HepG2 (cell line): ENCODE measurements around the gene CAMKMT. TPM values are rescaled to one million over a fixed set of nuclear protein-coding genes. Genes with fewer than 3 reads are reported as not detected.

ENCODE experiments used
- ATAC-seq: fragments of 200-7000 bp; cut with Tn5 transposase; 3 replicates; pipeline ENCODE4 v1.9.1; 2020; ENCODE audit warnings: mild to moderate bottlenecking, moderate library complexity
- BruUV-seq: library from RNA; stranded (reverse); fragments of 400-500 nt; replicated peaks from 2 replicates; lab custom pipeline; 2021; lab: Mats Ljungman, UMichigan
- CTCF ChIA-PET: fragments of 300-600 bp; formaldehyde crosslinking; extraction: SDS; loops from one replicate; lab custom pipeline; 2021; ENCODE audit warnings: low total read pairs, inconsistent platforms, low intra/inter-chr PET ratio; lab: Yijun Ruan, JAX
- POLR2A ChIA-PET: fragments of 350-600 bp; sonication (Branson Sonifier 250); formaldehyde crosslinking; loops from one replicate; lab custom pipeline; 2020; ENCODE audit warnings: antibody characterized with exemption, inconsistent platforms; lab: Yijun Ruan, JAX
- DNase-seq: peaks from one replicate; pipeline ENCODE4 v3.0.0-alpha.2; 2015; ENCODE audit warnings: low spot score
- FAIRE-seq: peaks from 3 replicates; lab custom pipeline; 2011; peaks lifted over from hg19 to GRCh38; lab: Jason Lieb, UNC
- H2AFZ ChIP-seq: one replicate; pipeline ENCODE4 v1.6.1; 2011; ENCODE audit warnings: low read length, inconsistent platforms
- H3K27ac ChIP-seq: fragments of 300-600 bp; 3 replicates; pipeline ENCODE4 v1.8.0; 2011; ENCODE audit warnings: mixed run types, mild to moderate bottlenecking, mixed read lengths, low read length, inconsistent platforms; ENCODE audit not compliant: insufficient read depth; ENCODE audit errors: extremely low read length
- H3K27me3 ChIP-seq, 2 experiments: fragments of 200-600 bp in 1 of 2; 2 replicates in 1 of 2; 3 replicates in 1 of 2; pipeline versions ENCODE4 v1.6.0 to v1.8.0; 2011; ENCODE audit warnings: low read length in 2 of 2, mild to moderate bottlenecking in 2 of 2, moderate library complexity in 2 of 2, inconsistent platforms in 1 of 2; ENCODE audit not compliant: insufficient read depth in 2 of 2, control insufficient read depth in 1 of 2
- H3K36me3 ChIP-seq, 2 experiments: fragments of 200-600 bp in 1 of 2; replicated peaks in 1 of 2; 2 replicates in 1 of 2; 3 replicates in 1 of 2; pipeline versions ENCODE4 v1.5.1 to v1.8.0; 2011; ENCODE audit warnings: low read length in 2 of 2, inconsistent platforms in 1 of 2; ENCODE audit not compliant: insufficient read depth in 2 of 2, control insufficient read depth in 1 of 2
- H3K4me1 ChIP-seq: 2 replicates; pipeline ENCODE4 v1.5.1; 2012; ENCODE audit warnings: low read length, inconsistent platforms; ENCODE audit not compliant: insufficient read depth
- H3K4me2 ChIP-seq: 2 replicates; pipeline ENCODE4 v1.6.0; 2011; ENCODE audit warnings: low read depth, low read length, inconsistent platforms
- H3K4me3 ChIP-seq, 3 experiments: fragments of 200-600 bp in 1 of 3; sonication (generic), shearing (Covaris generic) in 1 of 3; replicated peaks in 1 of 3; 2 replicates each; pipeline ENCODE4 v1.5.1; 2011 to 2016; ENCODE audit warnings: low read length in 3 of 3, inconsistent platforms in 2 of 3, low read depth in 2 of 3, mild to moderate bottlenecking in 2 of 3, control low read depth in 1 of 3, mixed read lengths in 1 of 3; ENCODE audit not compliant: insufficient read depth in 1 of 3
- H3K79me2 ChIP-seq: one replicate; pipeline ENCODE4 v1.6.1; 2011; ENCODE audit warnings: low read length, inconsistent platforms; ENCODE audit not compliant: insufficient read depth
- H3K9ac ChIP-seq: 2 replicates; pipeline ENCODE4 v1.6.0; 2011; ENCODE audit warnings: mild to moderate bottlenecking, low read depth, low read length, inconsistent platforms; ENCODE audit not compliant: insufficient read depth
- H3K9me3 ChIP-seq: 2 replicates; pipeline ENCODE4 v1.5.1; 2012; ENCODE audit warnings: mild to moderate bottlenecking, low read length
- H4K20me1 ChIP-seq: 2 replicates; pipeline ENCODE4 v1.6.0; 2011; ENCODE audit warnings: inconsistent platforms, mild to moderate bottlenecking, low read length, moderate library complexity; ENCODE audit not compliant: insufficient read depth
- KLF11 ChIP-seq: IDR thresholded peaks from 2 replicates; pipeline ENCODE4 v1.6.1; 2016; ENCODE audit warnings: missing compliant biosample characterization
- RFXANK ChIP-seq: IDR thresholded peaks from 2 replicates; pipeline ENCODE4 v1.6.1; 2016
- SIX1 ChIP-seq: sonication (generic); formaldehyde crosslinking; IDR thresholded peaks from 2 replicates; pipeline ENCODE4 v1.4.0; 2020; ENCODE audit warnings: missing genetic modification reagents, borderline replicate concordance
- WGBS: methylation state at CpG from one replicate; pipeline ENCODE4 v1.1.6; 2017; ENCODE audit warnings: low lambda C conversion rate; 5-methylcytosine and 5-hydroxymethylcytosine counted together
- in situ Hi-C: cut with HindIII; loops from 2 replicates; pipeline ENCODE4 v1.10.0; 2017; ENCODE audit warnings: low pct_unique_long_range_greater_than_20kb; ENCODE audit not compliant: extremely low pct_ligation_motif_present
- intact Hi-C: fragments of 100-400 bp; cut with micrococcal nuclease; formaldehyde crosslinking; loops from one replicate; pipeline ENCODE4 v1.10.0; 2022; ENCODE audit not compliant: unreplicated experiment
- polyA plus RNA-seq, 8 experiments: library from polyadenylated mRNA; depleted of rRNA in 3 of 8; stranded (reverse) in 7 of 8; unstranded in 1 of 8; fragments of >200 nt; fragmentation: Illumina TruSeq in 4 of 8; extraction: Trizol in 4 of 8; gene quantifications; 2 replicates each; pipeline versions ENCODE4 v1.2.1 to v1.2.3, GENCODE V29; 2011 to 2016; ENCODE audit warnings: low read depth in 4 of 8, missing spikeins in 1 of 8, mixed read lengths in 1 of 8; ENCODE audit not compliant: insufficient read depth in 1 of 8
- total RNA-seq, 5 experiments: library from RNA; depleted of rRNA; stranded (reverse); fragments of >200 nt; fragmentation: Illumina TruSeq; extraction: Trizol; gene quantifications; 2 replicates each; pipeline ENCODE4 v1.2.3, GENCODE V29; 2016; ENCODE audit warnings: low read depth in 1 of 5
- TF ChIP-seq, protein P1 (sequence below): sonication (generic); formaldehyde crosslinking; IDR thresholded peaks from 2 replicates; pipeline ENCODE4 v1.4.0; 2020; ENCODE audit warnings: missing genetic modification reagents

The CAMKMT gene
- total and polyA plus RNA-seq, 2 of the 13 experiments (the other 11 are each of a cell fraction or from before 2014, with no cell fraction given) = 6.9 to 20.8 TPM

DNA sequence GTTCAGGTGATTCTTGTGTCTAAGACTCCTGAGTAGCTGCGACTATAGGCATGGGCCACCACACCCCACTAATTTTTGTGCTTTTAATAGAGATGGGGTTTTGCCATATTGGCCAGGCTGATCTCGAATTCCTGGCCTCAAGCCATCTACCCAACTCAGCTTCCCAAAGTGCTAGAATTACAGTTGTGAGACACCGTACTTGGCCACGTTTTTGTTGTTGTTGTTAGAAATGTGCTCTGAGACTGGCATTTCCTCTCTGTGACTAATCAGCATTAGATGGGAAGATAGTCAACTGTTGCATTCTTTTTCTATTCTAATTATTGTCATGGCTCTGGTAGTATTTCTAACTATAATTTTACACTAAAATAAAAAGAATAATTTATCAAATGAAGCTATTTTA is 191.7 kb downstream of the CAMKMT start:
- WGBS = 93% methylated on average over 4 of the region's 4 CpGs
- ATAC-seq (no peak), DNase-seq (no peak), FAIRE-seq (no peak)
- ChIA-PET CTCF (no interaction called here), POLR2A (no interaction called here)
- no peak overlapping the region for H2AFZ ChIP-seq
- in situ Hi-C loops (no loop called here), intact Hi-C loops (no loop called here)
- no peaks in the 10 kb centered on the region for H3K79me2 ChIP-seq
- H3K27me3 ChIP-seq = no peaks in the 10 kb centered on the region
- no peaks in the 10 kb centered on the region for H3K4me1 ChIP-seq
- no peak overlapping the region for H3K4me2 ChIP-seq
- no peaks in the 10 kb centered on the region for H4K20me1 ChIP-seq
- BruUV-seq = no TSS peak
- H3K36me3 ChIP-seq = no peaks in the 10 kb centered on the region
- no peak overlapping the region for H3K27ac ChIP-seq
- no peak for TF ChIP-seq RFXANK (CRISPR knock-in tag)
- H3K9me3 ChIP-seq = no peaks in the 10 kb centered on the region
- H3K4me3 ChIP-seq = no peak overlapping the region
- no peak overlapping the region for H3K9ac ChIP-seq

DNA sequence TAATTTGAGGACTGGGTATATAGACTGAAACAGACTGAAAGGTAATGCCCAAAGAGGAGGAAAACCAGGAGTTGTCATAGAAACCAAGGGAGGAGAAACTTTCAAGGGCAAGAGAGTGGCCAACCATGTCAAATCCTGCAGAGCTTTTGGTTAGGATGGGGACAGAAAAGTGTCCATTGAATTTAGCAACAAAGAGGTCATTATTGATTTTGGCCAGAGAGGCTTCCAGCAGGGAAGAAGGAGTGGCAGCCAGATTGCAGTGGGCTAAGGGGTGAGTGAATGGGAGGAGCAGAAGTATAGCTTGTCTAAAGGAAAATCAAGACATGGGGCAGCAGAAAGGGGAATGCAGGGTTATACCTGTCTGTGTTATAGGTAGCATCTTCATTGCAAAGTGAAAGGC is 194.0 kb downstream of the CAMKMT start:
- no peak overlapping the region for H3K4me2 ChIP-seq
- FAIRE-seq (no peak), DNase-seq (no peak), ATAC-seq (no peak; the same call in 2 of the 3 replicates)
- CTCF ChIA-PET = no interaction called here
- H3K27me3 ChIP-seq = no peaks in the 10 kb centered on the region
- H3K4me1 ChIP-seq = 0 out of 2 replicates have a peak, but pooled peaks cover 7% of the 10 kb centered on the region
- TF ChIP-seq KLF11 (CRISPR knock-in tag) = no peak
- TF ChIP-seq, protein P1, sequence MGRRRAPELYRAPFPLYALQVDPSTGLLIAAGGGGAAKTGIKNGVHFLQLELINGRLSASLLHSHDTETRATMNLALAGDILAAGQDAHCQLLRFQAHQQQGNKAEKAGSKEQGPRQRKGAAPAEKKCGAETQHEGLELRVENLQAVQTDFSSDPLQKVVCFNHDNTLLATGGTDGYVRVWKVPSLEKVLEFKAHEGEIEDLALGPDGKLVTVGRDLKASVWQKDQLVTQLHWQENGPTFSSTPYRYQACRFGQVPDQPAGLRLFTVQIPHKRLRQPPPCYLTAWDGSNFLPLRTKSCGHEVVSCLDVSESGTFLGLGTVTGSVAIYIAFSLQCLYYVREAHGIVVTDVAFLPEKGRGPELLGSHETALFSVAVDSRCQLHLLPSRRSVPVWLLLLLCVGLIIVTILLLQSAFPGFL (CRISPR knock-in tag) = no peak
- no peak for TF ChIP-seq SIX1 (CRISPR knock-in tag)
- no peak overlapping the region for H3K4me3 ChIP-seq
- no peaks in the 10 kb centered on the region for H3K9me3 ChIP-seq
- H3K9ac ChIP-seq = no peak overlapping the region
- no TSS peak for BruUV-seq
- no peaks in the 10 kb centered on the region for H4K20me1 ChIP-seq
- H3K79me2 ChIP-seq = no peaks in the 10 kb centered on the region
- intact Hi-C loops (no loop called here), in situ Hi-C loops (no loop called here)
- H3K36me3 ChIP-seq = no peaks in the 10 kb centered on the region
- no peak overlapping the region for H2AFZ ChIP-seq
- POLR2A ChIA-PET = no interaction called here
- no peak overlapping the region for H3K27ac ChIP-seq
